HEK293 (cell line): Measurements from ENCODE around the gene VPS13D.

Experiments used
- CTCF ChIA-PET: fragments of 350-600 bp; formaldehyde crosslinking; extraction: SDS; loops from one replicate; lab custom pipeline; 2021; ENCODE audit warnings: antibody characterized with exemption; lab: Yijun Ruan, JAX
- POLR2A ChIA-PET: fragments of 300-600 bp; formaldehyde crosslinking; extraction: SDS; loops from one replicate; lab custom pipeline; 2020; ENCODE audit warnings: antibody characterized with exemption, inconsistent platforms; lab: Yijun Ruan, JAX
- H3K27ac ChIP-seq: fragments of 200-500 bp; sonication (Bioruptor generic); 2 replicates; pipeline ENCODE4 v1.5.1; 2014; ENCODE audit warnings: low read depth, low read length, control low read depth, inconsistent platforms; ENCODE audit errors: extremely low read depth
- H3K36me3 ChIP-seq, 2 experiments: fragments of 200-500 bp in 1 of 2; sonication (Bioruptor generic) in 1 of 2; 1 replicate in 1 of 2; 2 replicates in 1 of 2; pipeline ENCODE4 v1.5.1; 2014 to 2017; ENCODE audit warnings: inconsistent platforms in 2 of 2, low read length in 2 of 2; ENCODE audit not compliant: control insufficient read depth in 2 of 2, insufficient read depth in 1 of 2
- H3K4me1 ChIP-seq: fragments of 200-500 bp; sonication (Bioruptor generic); 2 replicates; pipeline ENCODE4 v1.5.1; 2014; ENCODE audit warnings: mild to moderate bottlenecking, low read length, inconsistent platforms; ENCODE audit not compliant: control insufficient read depth, insufficient read depth
- H3K4me3 ChIP-seq: 2 replicates; pipeline ENCODE4 v1.5.1; 2011; ENCODE audit warnings: low read depth, mild to moderate bottlenecking, control low read depth, low read length, moderate library complexity
- H3K9me3 ChIP-seq: fragments of 200-500 bp; sonication (Bioruptor generic); 2 replicates; pipeline ENCODE4 v1.5.1; 2014; ENCODE audit warnings: low read depth, low read length, inconsistent platforms; ENCODE audit not compliant: control insufficient read depth, insufficient read depth
- FEZF1 ChIP-seq: fragments of 450-650 bp; formaldehyde crosslinking; IDR thresholded peaks from 2 replicates; pipeline ENCODE4 v1.5.1; 2016; ENCODE audit warnings: missing biosample characterization, missing genetic modification characterization
- GLIS2 ChIP-seq: fragments of 450-650 bp; formaldehyde crosslinking; IDR thresholded peaks from 2 replicates; pipeline ENCODE4 v1.5.1; 2016; ENCODE audit warnings: missing biosample characterization, missing genetic modification characterization
- MYNN ChIP-seq: fragments of 450-650 bp; formaldehyde crosslinking; IDR thresholded peaks from 2 replicates; pipeline ENCODE4 v1.5.1; 2016; ENCODE audit warnings: missing biosample characterization, missing genetic modification characterization, borderline replicate concordance
- MZF1 ChIP-seq: fragments of 450-650 bp; formaldehyde crosslinking; IDR thresholded peaks from 2 replicates; pipeline ENCODE4 v1.5.1; 2017; ENCODE audit warnings: missing biosample characterization, missing genetic modification characterization, borderline replicate concordance
- OSR2 ChIP-seq: fragments of 450-650 bp; formaldehyde crosslinking; IDR thresholded peaks from 2 replicates; pipeline ENCODE4 v1.5.1; 2016; ENCODE audit warnings: missing biosample characterization, missing genetic modification characterization
- REST ChIP-seq: fragments of 450-650 bp; formaldehyde crosslinking; IDR thresholded peaks from 2 replicates; pipeline ENCODE4 v1.5.1; 2016; ENCODE audit warnings: missing biosample characterization, missing genetic modification characterization
- ZNF114 ChIP-seq: fragments of 450-650 bp; formaldehyde crosslinking; IDR thresholded peaks from 2 replicates; pipeline ENCODE4 v1.5.0; 2017; ENCODE audit warnings: missing biosample characterization, missing genetic modification characterization
- ZNF24 ChIP-seq: fragments of 450-650 bp; formaldehyde crosslinking; IDR thresholded peaks from 2 replicates; pipeline ENCODE4 v1.5.1; 2016; ENCODE audit warnings: missing biosample characterization, missing genetic modification characterization
- ZNF311 ChIP-seq: fragments of 450-650 bp; formaldehyde crosslinking; IDR thresholded peaks from 2 replicates; pipeline ENCODE4 v1.5.1; 2017; ENCODE audit warnings: missing biosample characterization, missing genetic modification characterization, borderline replicate concordance
- ZNF335 ChIP-seq: fragments of 450-650 bp; formaldehyde crosslinking; conservative IDR thresholded peaks from 2 replicates; pipeline ENCODE4 v1.5.1; 2016; ENCODE audit warnings: missing biosample characterization, missing genetic modification characterization
- ZNF530 ChIP-seq: fragments of 450-650 bp; formaldehyde crosslinking; IDR thresholded peaks from 2 replicates; pipeline ENCODE4 v1.5.1; 2016; ENCODE audit warnings: low read depth, missing biosample characterization, missing genetic modification characterization
- ZNF585B ChIP-seq: fragments of 450-650 bp; formaldehyde crosslinking; IDR thresholded peaks from 2 replicates; pipeline ENCODE4 v1.5.1; 2016; ENCODE audit warnings: missing biosample characterization, missing genetic modification characterization
- ZNF626 ChIP-seq: fragments of 450-650 bp; sonication (Bioruptor Pico); formaldehyde crosslinking; IDR thresholded peaks from 2 replicates; pipeline ENCODE4 v1.5.1; 2018; ENCODE audit warnings: missing biosample characterization, missing genetic modification characterization, inconsistent platforms
- ZNF629 ChIP-seq: fragments of 450-650 bp; formaldehyde crosslinking; IDR thresholded peaks from 2 replicates; pipeline ENCODE4 v1.5.1; 2017; ENCODE audit warnings: missing biosample characterization, missing genetic modification characterization
- ZNF658 ChIP-seq: fragments of 450-650 bp; formaldehyde crosslinking; IDR thresholded peaks from 2 replicates; pipeline ENCODE4; 2016; ENCODE audit warnings: missing biosample characterization, missing genetic modification characterization
- ZNF660 ChIP-seq: fragments of 450-650 bp; IDR thresholded peaks from 2 replicates; pipeline ENCODE4 v1.5.1; 2018; ENCODE audit warnings: missing biosample characterization, mild to moderate bottlenecking, missing genetic modification characterization
- ZNF785 ChIP-seq: fragments of 450-650 bp; formaldehyde crosslinking; IDR thresholded peaks from 2 replicates; pipeline ENCODE4 v1.5.1; 2016; ENCODE audit warnings: missing biosample characterization, missing genetic modification characterization
- ZNF843 ChIP-seq: fragments of 450-650 bp; formaldehyde crosslinking; IDR thresholded peaks from 2 replicates; pipeline ENCODE4 v1.5.1; 2016; ENCODE audit warnings: missing biosample characterization, missing genetic modification characterization
- ZXDB ChIP-seq: fragments of 450-650 bp; formaldehyde crosslinking; IDR thresholded peaks from 2 replicates; pipeline ENCODE4 v1.5.1; 2016; ENCODE audit warnings: missing biosample characterization, missing genetic modification characterization
- TF ChIP-seq, protein P1 (sequence below): fragments of 450-650 bp; formaldehyde crosslinking; IDR thresholded peaks from 2 replicates; pipeline ENCODE4 v1.5.1; 2016; ENCODE audit warnings: missing biosample characterization, missing genetic modification characterization
- TF ChIP-seq, protein P2 (sequence below): fragments of 450-650 bp; formaldehyde crosslinking; IDR thresholded peaks from 2 replicates; pipeline ENCODE4 v1.5.1; 2017; ENCODE audit warnings: missing biosample characterization, missing genetic modification characterization
- TF ChIP-seq, protein P3 (sequence below): fragments of 450-650 bp; formaldehyde crosslinking; IDR thresholded peaks from 2 replicates; pipeline ENCODE4 v1.5.1; 2016; ENCODE audit warnings: missing biosample characterization, missing genetic modification characterization
- TF ChIP-seq, protein P4 (sequence below): fragments of 450-650 bp; formaldehyde crosslinking; IDR thresholded peaks from 2 replicates; pipeline ENCODE4 v1.5.1; 2016; ENCODE audit warnings: missing biosample characterization, missing genetic modification characterization
- TF ChIP-seq, protein P5 (sequence below): fragments of 450-650 bp; formaldehyde crosslinking; IDR thresholded peaks from 2 replicates; pipeline ENCODE4 v1.5.1; 2016; ENCODE audit warnings: missing biosample characterization, missing genetic modification characterization

VPS13D gene

GRCh38 chr1:12356004-12356890 lies 126.4 kb downstream of the VPS13D start:
- ChIA-PET POLR2A (no interaction called here), CTCF (interaction anchor here (0.7 to 0.9 kb wide), 2 partner anchors 14 to 264 kb away, joined by 3 read pairs; no protein-coding TSS in a partner anchor)
- no peaks in the 10 kb centered on the region for H3K4me1 ChIP-seq
- H3K27ac ChIP-seq, result no peak overlapping the region
- peaks cover 14 to 67% of the 10 kb centered on the region in 2 experiments; a peak in 2 of 3 replicates for H3K36me3 ChIP-seq
- no peak overlapping the region for H3K4me3 ChIP-seq
- H3K9me3 ChIP-seq, result no peaks in the 10 kb centered on the region
- TF ChIP-seq ZXDB (tag by site-specific recombination) (peak; percentile 46; the same call in 1 of the 2 replicates), ZNF24 (no peak), ZNF785 (tag by site-specific recombination) (no peak), FEZF1 (tag by site-specific recombination) (0 out of 2 replicates have a peak, but pooled peaks have one; percentile 19), ZNF335 (peak; percentile 63), GLIS2 (tag by site-specific recombination) (no peak), ZNF626 (tag by site-specific recombination) (no peak), ZNF311 (tag by site-specific recombination) (no peak), ZNF658 (tag by site-specific recombination) (no peak), REST (tag by site-specific recombination) (no peak), ZNF585B (tag by site-specific recombination) (no peak), ZNF629 (tag by site-specific recombination) (peak; percentile 11; the same call in 1 of the 2 replicates), ZNF114 (tag by site-specific recombination) (no peak), MYNN (no peak), ZNF530 (tag by site-specific recombination) (no peak), ZNF660 (tag by site-specific recombination) (no peak), ZNF843 (tag by site-specific recombination) (peak; percentile 84), MZF1 (tag by site-specific recombination) (peak; percentile 94), OSR2 (0 out of 2 replicates have a peak, but pooled peaks have one; percentile 24)
- TF ChIP-seq, protein P1, sequence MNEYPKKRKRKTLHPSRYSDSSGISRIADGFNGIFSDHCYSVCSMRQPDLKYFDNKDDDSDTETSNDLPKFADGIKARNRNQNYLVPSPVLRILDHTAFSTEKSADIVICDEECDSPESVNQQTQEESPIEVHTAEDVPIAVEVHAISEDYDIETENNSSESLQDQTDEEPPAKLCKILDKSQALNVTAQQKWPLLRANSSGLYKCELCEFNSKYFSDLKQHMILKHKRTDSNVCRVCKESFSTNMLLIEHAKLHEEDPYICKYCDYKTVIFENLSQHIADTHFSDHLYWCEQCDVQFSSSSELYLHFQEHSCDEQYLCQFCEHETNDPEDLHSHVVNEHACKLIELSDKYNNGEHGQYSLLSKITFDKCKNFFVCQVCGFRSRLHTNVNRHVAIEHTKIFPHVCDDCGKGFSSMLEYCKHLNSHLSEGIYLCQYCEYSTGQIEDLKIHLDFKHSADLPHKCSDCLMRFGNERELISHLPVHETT (tag by site-specific recombination), result no peak
- TF ChIP-seq, protein P2, sequence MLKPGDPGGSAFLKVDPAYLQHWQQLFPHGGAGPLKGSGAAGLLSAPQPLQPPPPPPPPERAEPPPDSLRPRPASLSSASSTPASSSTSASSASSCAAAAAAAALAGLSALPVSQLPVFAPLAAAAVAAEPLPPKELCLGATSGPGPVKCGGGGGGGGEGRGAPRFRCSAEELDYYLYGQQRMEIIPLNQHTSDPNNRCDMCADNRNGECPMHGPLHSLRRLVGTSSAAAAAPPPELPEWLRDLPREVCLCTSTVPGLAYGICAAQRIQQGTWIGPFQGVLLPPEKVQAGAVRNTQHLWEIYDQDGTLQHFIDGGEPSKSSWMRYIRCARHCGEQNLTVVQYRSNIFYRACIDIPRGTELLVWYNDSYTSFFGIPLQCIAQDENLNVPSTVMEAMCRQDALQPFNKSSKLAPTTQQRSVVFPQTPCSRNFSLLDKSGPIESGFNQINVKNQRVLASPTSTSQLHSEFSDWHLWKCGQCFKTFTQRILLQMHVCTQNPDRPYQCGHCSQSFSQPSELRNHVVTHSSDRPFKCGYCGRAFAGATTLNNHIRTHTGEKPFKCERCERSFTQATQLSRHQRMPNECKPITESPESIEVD, result peak; percentile 84
- TF ChIP-seq, protein P3, sequence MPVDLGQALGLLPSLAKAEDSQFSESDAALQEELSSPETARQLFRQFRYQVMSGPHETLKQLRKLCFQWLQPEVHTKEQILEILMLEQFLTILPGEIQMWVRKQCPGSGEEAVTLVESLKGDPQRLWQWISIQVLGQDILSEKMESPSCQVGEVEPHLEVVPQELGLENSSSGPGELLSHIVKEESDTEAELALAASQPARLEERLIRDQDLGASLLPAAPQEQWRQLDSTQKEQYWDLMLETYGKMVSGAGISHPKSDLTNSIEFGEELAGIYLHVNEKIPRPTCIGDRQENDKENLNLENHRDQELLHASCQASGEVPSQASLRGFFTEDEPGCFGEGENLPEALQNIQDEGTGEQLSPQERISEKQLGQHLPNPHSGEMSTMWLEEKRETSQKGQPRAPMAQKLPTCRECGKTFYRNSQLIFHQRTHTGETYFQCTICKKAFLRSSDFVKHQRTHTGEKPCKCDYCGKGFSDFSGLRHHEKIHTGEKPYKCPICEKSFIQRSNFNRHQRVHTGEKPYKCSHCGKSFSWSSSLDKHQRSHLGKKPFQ (tag by site-specific recombination), result no peak
- TF ChIP-seq, protein P4, sequence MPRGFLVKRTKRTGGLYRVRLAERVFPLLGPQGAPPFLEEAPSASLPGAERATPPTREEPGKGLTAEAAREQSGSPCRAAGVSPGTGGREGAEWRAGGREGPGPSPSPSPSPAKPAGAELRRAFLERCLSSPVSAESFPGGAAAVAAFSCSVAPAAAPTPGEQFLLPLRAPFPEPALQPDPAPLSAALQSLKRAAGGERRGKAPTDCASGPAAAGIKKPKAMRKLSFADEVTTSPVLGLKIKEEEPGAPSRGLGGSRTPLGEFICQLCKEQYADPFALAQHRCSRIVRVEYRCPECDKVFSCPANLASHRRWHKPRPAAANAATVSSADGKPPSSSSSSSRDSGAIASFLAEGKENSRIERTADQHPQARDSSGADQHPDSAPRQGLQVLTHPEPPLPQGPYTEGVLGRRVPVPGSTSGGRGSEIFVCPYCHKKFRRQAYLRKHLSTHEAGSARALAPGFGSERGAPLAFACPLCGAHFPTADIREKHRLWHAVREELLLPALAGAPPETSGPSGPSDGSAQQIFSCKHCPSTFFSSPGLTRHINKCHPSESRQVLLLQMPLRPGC (tag by site-specific recombination), result no peak
- TF ChIP-seq, protein P5, sequence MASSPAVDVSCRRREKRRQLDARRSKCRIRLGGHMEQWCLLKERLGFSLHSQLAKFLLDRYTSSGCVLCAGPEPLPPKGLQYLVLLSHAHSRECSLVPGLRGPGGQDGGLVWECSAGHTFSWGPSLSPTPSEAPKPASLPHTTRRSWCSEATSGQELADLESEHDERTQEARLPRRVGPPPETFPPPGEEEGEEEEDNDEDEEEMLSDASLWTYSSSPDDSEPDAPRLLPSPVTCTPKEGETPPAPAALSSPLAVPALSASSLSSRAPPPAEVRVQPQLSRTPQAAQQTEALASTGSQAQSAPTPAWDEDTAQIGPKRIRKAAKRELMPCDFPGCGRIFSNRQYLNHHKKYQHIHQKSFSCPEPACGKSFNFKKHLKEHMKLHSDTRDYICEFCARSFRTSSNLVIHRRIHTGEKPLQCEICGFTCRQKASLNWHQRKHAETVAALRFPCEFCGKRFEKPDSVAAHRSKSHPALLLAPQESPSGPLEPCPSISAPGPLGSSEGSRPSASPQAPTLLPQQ (tag by site-specific recombination), result 0 out of 2 replicates have a peak, but pooled peaks have one; percentile 15
